Pulmonary artery endothelial cell (primary cell): ENCODE results near the gene UFD1. TPM values are rescaled to one million over a fixed set of nuclear protein-coding genes. Genes with fewer than 3 reads are reported as not detected.

ENCODE experiments used
- DNase-seq: peaks from one replicate; pipeline ENCODE4 v3.0.0-alpha.2; 2011; ENCODE audit warnings: low read depth, low spot score
- total RNA-seq: library from RNA; depleted of rRNA; stranded (reverse); fragments of >200 nt; gene quantifications from 2 replicates; pipeline ENCODE4 v1.2.3, GENCODE V29; 2014

The UFD1 gene, protein sequence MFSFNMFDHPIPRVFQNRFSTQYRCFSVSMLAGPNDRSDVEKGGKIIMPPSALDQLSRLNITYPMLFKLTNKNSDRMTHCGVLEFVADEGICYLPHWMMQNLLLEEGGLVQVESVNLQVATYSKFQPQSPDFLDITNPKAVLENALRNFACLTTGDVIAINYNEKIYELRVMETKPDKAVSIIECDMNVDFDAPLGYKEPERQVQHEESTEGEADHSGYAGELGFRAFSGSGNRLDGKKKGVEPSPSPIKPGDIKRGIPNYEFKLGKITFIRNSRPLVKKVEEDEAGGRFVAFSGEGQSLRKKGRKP
- total RNA-seq, result 166 and 168 TPM in 2 replicates

- DNase-seq, result peak; percentile 15
Measured at GRCh38 chr22:19478901-19479354, at the start of gene UFD1. Gene UFD1, minus strand, starts transcription at chr22:19479193. Its CDS starts 108 bp downstream, at chr22:19479085.

DNA sequence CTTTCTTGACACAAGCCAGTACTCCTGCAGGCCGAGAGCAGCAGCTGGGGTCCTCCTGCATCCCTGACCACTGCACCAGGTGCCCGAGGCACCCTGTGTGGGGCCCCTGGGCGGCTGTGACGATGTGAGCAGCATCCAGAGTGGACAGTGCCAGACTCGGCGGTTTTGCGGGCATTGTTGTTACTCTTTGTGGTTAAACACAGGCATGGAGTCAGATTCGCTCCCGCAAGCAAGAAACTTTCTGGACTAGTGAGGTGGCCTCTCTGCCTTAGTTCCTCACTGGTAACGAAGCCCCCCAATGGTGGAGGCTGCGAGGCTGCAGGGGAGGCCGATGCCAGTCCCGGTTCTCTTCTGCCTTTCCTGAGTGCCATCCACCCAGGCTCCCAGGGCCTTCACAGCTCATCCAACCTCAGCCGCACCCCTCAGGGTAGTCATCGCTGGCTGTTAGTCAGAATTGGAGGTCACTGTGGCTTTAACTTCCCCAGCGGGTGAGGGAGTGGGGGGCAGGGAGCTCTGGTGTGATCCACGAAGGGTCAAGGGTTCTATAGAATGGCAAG is 48.9 kb upstream of the UFD1 start:
- DNase-seq, result no peak

DNA sequence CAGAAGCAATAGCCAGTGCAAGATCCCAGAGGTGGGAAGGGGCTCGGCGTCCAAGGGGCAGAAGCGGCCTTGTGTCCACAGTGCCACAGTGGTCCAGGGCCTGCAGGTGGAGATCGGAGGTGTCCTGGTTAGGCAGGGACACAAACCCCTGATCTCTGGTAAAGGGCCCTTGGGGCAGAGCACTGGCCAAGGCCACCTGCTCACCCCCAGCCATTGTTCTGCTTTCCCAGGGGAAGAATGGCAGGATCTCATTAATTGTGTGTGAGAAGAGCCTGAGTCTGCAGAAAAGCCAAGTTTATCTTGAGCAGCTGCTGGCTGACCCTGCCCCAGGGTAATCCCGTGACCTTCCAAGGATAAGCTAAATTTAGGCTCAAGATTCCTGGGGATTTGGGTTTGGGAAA is 48.3 kb upstream of the UFD1 start:
- DNase-seq, result no peak

GRCh38 chr22:19526702-19527111 is 47.7 kb upstream of the UFD1 start:
- DNase-seq, result no peak

DNA sequence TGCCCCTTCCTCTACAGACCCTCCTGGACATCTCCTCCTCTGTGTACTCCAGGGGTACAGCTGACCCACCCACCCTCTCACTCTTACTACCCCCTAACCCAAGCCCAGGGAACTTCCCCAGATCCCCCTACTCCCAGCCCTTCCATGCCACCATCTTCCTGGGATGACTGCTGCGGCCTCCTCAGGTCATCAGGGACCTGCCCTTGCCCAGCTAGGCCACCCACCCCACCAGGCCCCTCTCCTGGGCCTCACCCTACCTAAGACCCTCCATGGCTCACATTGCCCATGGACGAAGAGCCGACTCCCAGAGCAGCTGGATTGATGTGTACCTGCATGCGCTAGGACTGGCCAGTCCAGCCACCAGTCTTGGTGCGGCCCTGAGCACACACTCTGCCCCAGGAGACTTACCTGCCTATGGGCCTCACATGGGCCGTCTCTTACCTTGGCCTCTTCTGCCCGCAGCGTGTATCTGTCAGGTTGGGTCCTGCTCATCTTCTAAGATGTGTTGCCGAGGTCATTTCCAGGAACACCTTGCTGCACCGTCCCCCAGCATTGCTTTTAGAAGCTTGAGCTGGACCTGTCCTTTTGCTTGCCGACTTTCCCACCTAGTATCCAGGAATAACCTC is 47.2 kb upstream of the UFD1 start:
- DNase-seq, result no peak

DNA sequence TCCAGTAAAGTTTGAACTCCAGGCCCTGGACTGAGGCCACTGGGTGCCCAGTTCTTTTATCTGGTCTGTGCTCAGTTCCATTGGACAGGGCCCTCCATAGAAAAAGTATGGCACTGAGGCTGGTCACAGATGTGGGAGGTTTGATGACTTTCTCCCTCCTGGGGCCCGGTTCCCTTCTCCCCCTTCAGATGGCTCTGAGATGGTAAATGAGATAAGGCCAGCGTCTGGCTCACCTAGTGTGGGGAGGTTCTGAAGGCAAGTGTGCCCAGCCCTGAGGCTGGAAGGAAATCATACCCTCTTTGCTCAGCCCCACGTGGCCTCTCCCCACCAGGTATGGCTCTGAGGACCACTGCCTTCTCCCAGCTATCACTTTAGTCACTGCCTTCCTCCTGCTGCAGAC is 46.7 kb upstream of the UFD1 start:
- no peak for DNase-seq

- DNase-seq, result no peak
Measured at GRCh38 chr22:19525116-19525660, 46.2 kb upstream of the UFD1 start.

DNA sequence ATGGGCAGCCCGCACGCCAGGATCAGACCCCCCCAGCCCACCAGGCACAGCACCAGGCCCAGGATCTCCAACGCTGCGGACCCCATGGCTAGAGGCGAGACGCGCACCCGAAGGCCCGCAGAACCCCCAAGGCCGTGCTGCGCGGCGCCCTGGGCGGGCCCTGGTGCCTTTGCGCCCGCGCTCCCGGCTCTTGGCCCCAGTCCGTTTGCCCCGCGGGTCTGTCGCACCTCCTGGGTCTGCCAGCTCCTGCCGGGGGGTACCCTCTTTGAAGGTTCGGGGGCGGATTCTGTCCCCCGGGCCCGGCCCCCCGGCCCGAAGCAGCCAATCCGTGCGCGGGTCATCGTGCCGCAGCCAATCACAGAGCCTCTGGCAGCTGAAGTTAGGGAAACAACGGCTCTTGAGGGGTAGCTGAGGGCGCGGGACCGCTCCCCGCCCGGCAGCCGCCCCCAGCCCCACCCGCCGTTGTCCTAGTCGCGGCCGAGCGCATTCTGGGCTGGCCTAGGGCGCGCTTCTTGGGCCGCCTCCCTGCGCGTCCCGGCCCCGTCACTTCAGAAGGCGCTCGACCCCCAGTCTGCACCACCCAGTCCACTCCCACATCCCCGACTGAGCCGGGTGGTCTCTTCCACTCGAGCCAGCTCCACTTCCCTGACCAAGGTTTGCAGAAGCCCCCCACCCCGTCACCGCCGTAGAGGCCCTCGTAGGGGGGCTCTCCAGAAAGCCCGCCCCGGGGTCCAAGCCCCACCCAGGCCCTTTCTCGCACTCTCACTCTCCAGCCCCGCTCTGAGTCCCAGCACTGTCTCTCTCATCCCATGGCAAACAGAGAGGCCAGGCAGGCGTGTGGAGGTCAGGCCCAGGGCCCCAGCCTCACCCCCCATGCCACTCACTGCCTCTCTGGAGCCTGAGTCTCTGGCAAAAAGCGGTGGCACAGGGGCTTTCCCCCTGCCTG is 45.5 kb upstream of the UFD1 start, which contains the start of gene CLDN5:
Gene CLDN5, minus strand, starts transcription at position 241 of the 946 bp plus-strand sequence. Its CDS starts 155 bp downstream, at position 86.
- peak; percentile 32 for DNase-seq

DNA sequence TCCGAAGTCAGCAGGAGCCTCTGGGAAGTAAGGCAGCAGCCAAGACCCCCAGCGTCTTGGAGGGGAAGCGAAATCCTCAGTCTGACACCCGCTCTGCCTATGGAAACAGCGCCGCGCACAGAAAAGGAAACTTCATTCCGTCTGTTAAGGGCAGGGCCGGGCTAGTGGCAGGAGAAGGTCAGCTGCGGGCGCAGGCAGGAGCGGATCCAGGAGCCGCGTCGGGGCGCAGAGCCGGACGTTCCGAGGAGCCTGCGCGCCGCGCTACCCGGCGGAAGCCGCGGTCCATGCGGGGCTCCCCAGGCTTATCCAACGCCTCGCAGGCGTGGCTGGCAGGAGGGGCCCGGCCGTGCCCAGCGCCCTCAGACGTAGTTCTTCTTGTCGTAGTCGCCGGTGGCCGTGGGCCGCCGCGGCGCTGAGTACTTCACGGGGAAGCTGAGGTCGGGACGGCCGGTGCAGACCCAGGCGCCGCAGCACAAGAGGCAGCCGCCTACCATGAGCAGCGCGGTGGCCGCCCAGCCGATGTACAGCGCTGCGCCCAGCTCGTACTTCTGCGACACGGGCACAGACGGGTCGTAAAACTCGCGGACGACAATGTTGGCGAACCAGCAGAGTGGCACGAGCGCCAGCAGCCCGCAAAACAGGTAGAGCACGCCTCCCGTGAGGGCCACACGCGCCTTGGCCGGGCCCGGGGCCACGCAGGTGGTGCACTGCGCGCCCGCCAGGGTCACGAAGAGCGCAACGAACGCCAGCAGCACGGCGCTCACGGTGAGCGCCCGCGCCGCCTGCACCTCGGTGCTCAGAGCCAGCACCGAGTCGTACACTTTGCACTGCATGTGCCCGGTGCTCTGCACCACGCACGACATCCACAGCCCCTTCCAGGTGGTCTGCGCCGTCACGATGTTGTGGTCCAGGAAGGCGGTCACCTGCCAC is 44.5 kb upstream of the UFD1 start:
- no peak for DNase-seq

DNA sequence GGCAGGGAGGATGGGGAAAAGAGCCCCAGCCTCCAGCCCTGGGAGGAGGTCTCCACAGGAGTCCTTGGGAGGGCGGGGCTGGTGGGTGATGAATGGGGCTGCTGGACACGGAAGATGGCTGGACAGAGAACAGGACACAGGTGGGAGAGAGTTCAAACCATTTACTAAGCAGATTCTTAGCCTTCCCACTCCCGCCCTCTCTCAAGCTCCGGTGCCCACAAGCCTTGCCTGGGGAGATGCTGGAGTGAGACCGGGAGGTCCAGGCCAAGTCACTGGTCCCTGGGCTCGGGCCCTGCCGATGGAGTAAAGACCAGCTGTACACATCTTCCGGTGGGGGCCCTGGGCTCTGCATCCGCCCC is 43.9 kb upstream of the UFD1 start:
- no peak for DNase-seq

- no peak for DNase-seq
Measured at GRCh38 chr22:19522190-19522880, 43.3 kb upstream of the UFD1 start.

DNA sequence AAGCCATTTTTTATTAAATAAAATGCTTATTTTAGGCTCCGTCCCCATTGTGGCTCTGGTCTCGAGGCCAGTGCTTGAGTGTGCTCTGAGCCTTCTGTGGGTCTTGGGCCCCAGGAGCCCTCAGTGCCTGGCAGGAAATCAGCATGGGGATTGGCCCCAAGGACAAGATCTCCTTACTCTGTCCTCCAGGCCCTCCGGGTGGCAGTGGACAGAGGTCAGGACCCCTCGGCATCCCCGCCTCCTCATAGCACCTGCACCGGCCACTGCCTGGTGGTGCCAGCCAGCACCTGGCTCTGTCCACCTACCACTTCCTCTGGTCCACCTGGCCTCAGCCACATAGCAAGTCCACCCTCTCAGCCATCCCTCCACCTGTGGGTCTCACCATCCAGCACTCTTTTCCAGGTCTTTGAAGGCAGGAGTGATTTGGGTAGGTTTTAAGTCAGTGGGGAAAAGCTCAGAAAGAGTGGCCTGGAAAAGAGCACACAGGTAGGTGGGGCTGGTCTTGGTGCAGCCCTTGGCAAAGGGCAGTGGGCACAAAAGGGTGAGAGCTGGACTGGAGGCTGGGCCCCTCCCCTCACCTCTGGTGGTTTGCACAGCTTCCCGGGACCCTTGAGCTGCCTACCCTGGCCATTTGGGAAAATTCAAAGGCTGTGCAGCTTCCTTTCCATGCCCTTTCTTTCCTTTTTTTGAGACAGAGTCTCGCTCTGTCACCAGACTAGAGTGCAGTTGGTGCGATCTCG is 41.7 kb upstream of the UFD1 start:
- DNase-seq, result no peak

DNA sequence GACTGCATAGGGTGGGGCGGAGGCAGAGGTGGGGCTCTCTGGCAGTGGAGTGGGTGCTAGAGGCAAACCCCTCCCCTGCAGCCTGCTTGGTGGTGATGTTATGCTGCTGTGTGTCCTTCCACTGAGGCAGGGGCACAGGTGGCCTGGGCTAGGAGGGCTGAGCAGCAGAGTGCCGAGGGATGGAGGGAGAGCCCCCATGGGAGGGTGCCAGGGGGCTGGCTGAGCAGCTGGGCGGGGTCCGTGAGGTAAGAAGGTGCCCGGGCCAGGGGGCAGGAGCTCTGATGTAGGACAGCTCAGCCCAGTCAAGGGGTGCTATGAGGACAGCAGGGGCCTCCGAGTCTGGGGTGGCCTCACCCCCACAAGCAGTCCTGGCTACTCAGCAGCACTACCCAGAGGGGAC is 41.0 kb upstream of the UFD1 start:
- no peak for DNase-seq

DNA sequence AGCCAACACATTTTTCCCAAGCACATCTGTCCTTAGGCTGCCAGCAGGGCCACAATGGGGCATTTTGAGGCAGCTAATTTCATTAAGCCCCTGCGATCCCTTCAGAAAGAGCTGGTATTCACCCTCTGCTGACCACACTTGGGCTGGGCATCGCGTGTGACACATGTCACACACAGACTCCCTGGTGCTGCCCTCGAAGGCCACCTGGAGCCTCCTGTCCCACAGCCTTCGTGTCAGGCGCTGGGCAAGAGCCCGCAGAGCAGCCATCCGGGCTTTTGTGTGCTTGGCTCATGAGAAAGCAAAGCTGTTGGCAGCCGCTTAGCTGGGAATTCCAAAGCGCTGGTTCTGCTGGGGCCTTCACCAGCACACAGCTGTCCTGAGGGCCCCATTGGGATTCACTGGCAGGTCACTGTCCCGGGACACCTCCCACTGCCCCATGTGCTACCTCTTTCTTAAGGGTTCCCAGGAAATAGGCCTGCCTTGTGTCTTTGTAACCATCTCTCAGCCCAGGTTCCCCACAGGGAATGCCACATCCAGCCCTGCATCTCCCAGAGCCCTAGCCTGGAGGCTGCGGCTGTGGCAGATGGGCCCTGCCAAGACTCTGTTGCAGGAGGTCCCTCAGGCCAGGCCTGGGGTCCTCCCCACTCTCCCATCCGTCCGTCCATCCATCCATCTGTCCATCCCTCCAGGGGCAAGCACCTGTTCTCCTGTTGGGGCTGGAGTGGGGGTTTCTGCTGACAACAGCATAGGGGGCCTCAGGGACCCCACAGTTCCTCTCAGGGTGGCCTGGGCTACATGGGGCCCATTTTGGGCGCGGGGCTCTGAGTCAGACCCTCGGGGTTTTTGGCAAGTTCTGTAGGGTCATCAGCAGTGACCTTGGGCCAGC is 40.3 kb upstream of the UFD1 start:
- no peak for DNase-seq

- no peak for DNase-seq
Measured at GRCh38 chr22:19518635-19519034, 39.6 kb upstream of the UFD1 start.

GRCh38 chr22:19517919-19518611 is 39.1 kb upstream of the UFD1 start:
- no peak for DNase-seq

DNA sequence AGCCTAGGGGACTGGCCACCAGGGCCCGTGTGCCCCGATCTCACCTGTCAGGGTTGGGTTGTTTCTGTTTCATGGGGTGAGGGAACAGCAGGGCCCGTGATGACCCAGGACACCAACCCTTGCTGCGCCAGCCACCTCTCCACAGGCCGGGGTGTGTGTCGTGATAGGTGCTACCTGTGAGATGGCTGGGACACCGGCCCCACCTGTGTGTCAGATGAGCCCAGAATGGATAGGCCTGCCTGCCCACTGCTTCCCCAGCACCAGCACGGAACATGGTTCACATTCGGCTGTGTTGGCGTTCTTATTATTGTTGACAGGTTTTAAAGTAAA is 38.1 kb upstream of the UFD1 start:
- no peak for DNase-seq
